Rectal smooth muscle tissue (tissue), 1 donor: ENCODE measurements around the gene HYCC2.
"Not testable (repeated sequence)": the region's sequence is repeated elsewhere in the genome, so short reads cannot be mapped to it uniquely, and the experiment has no call there.

Experiments used
- H3K27ac ChIP-seq: one replicate; pipeline ENCODE4 v1.7.0; 2013; ENCODE audit warnings: low read depth, low read length, inconsistent platforms
- H3K27me3 ChIP-seq: one replicate; pipeline ENCODE4 v1.7.0; 2013; ENCODE audit warnings: low read length; ENCODE audit not compliant: control insufficient read depth, insufficient read depth
- H3K36me3 ChIP-seq: one replicate; pipeline ENCODE4 v1.7.0; 2013; ENCODE audit warnings: low read length; ENCODE audit not compliant: control insufficient read depth, insufficient read depth
- H3K4me1 ChIP-seq: one replicate; pipeline ENCODE4 v1.7.0; 2013; ENCODE audit warnings: low read length; ENCODE audit not compliant: control insufficient read depth, insufficient read depth
- H3K4me3 ChIP-seq: one replicate; pipeline ENCODE4 v1.7.0; 2013; ENCODE audit warnings: low read length
- H3K9ac ChIP-seq: one replicate; pipeline ENCODE4 v1.7.0; 2013; ENCODE audit warnings: low read length

Gene HYCC2

GRCh38 chr2:201059961-201060755 lies 11.3 kb downstream of the HYCC2 start:
- no peaks in the 10 kb centered on the region for H3K36me3 ChIP-seq
- H3K27ac ChIP-seq = no peak overlapping the region
- no peak overlapping the region for H3K4me3 ChIP-seq
- H3K9ac ChIP-seq = no peak overlapping the region
- H3K27me3 ChIP-seq = no peaks in the 10 kb centered on the region
- no peaks in the 10 kb centered on the region for H3K4me1 ChIP-seq

DNA sequence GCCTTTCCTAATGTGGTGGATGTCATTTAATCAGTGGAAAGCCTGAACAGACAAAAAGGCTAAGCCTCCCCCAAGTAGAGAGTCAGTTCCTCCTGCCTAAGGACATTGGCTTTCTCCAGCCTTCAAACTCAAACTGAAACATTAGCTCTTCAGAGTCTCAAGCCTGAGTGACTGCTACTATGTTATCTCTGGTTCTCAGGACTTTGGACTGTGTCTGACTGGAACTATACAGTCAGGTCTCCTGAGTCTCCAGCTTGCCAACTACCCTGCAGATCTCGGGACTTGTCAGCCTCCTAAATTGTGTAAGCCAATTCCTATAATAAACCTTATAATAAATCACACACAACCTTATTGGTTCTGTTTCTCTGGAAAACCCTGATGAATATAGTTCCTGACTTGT lies 12.6 kb downstream of the HYCC2 start:
- Histone ChIP-seq H3K9ac (no peak overlapping the region), H3K36me3 (no peaks in the 10 kb centered on the region), H3K27me3 (no peaks in the 10 kb centered on the region), H3K27ac (no peak overlapping the region), H3K4me3 (no peak overlapping the region), H3K4me1 (no peaks in the 10 kb centered on the region)

- Histone ChIP-seq H3K27ac (no peak overlapping the region), H3K36me3 (no peaks in the 10 kb centered on the region), H3K27me3 (no peaks in the 10 kb centered on the region), H3K9ac (no peak overlapping the region), H3K4me1 (no peaks in the 10 kb centered on the region), H3K4me3 (no peak overlapping the region)
Observed at GRCh38 chr2:201057715-201058248, 13.7 kb downstream of the HYCC2 start.

DNA sequence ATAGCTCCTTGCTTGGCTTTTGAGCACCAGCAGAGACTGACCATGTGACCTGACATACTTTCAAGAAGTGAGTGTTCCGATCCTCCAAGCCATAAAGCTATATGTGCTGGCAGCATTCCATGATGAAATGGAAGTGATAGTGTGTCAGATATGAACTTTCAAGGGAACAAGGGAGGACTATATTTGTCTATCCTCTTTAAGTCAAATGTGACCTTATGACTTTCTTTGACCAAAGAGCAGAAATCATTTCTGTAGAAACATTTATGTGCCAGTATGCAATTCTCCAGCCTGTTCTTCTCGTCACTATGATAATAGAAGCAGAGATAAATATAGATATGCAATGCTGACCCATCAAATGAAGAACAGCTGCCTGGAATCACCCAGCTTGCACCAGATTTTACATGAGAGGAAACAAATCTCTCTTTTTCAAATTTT lies 14.4 kb downstream of the HYCC2 start:
- Histone ChIP-seq H3K27me3 (no peaks in the 10 kb centered on the region), H3K27ac (no peak overlapping the region), H3K36me3 (no peaks in the 10 kb centered on the region), H3K4me1 (no peaks in the 10 kb centered on the region), H3K4me3 (no peak overlapping the region), H3K9ac (no peak overlapping the region)

GRCh38 chr2:201049455-201049854 lies 22.0 kb downstream of the HYCC2 start:
- Histone ChIP-seq H3K4me3 (no peak overlapping the region), H3K4me1 (no peaks in the 10 kb centered on the region), H3K27ac (no peak overlapping the region), H3K27me3 (no peaks in the 10 kb centered on the region), H3K9ac (no peak overlapping the region), H3K36me3 (no peaks in the 10 kb centered on the region)

- Histone ChIP-seq H3K9ac (no peak overlapping the region), H3K27ac (no peak overlapping the region), H3K4me1 (no peaks in the 10 kb centered on the region), H3K27me3 (no peaks in the 10 kb centered on the region), H3K4me3 (no peak overlapping the region), H3K36me3 (no peaks in the 10 kb centered on the region)
Observed at GRCh38 chr2:201046881-201047280, 24.6 kb downstream of the HYCC2 start.

DNA sequence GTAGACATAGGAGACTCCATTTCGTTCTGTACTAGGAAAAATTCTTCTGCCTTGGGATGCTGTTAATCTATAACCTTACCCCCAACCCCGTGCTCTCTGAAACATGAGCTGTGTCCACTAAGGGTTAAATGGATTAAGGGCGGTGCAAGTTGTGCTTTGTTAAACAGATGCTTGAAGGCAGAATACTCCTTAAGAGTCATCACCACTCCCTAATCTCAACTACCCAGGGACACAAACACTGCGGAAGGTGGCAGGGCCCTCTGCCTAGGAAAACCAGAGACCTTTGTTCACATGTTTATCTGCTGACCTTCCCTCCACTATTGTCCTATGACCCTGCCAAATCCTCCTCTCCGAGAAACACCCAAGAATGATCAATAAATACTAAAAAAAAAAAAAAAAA lies 28.4 kb downstream of the HYCC2 start:
- H3K4me1 ChIP-seq, H3K36me3 ChIP-seq, H3K27me3 ChIP-seq, H3K4me3 ChIP-seq, H3K9ac ChIP-seq, H3K27ac ChIP-seq: not testable (repeated sequence)

- H3K4me3 ChIP-seq, H3K36me3 ChIP-seq, H3K27ac ChIP-seq, H3K4me1 ChIP-seq, H3K27me3 ChIP-seq, H3K9ac ChIP-seq: not testable (repeated sequence)
Observed at GRCh38 chr2:201042451-201042850, 29.0 kb downstream of the HYCC2 start.

GRCh38 chr2:201040867-201041628 lies 30.4 kb downstream of the HYCC2 start:
- H3K9ac ChIP-seq = no peak overlapping the region

DNA sequence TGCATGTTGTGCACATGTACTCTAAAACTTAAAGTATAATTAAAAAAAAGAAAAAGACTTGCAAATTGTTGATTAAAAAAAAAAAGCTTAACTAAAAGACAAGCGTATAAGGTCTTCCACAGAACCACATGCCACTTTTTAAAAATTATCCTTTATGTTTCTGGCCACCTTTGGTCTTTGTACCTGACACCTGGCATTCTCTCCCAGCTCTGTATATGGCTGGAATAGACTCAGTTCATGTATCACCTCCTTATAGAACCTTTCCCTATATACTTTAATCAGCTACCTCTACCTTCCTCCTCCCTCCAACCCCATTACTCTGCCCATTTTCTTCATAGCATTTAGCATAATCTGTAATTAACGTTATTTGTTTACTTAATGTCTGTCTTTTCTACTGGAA lies 32.6 kb downstream of the HYCC2 start:
- H3K4me1 ChIP-seq = no peaks in the 10 kb centered on the region
- H3K9ac ChIP-seq = no peak overlapping the region
- peaks cover 3% of the 10 kb centered on the region for H3K36me3 ChIP-seq
- H3K4me3 ChIP-seq = no peak overlapping the region
- H3K27me3 ChIP-seq = no peaks in the 10 kb centered on the region
- no peak overlapping the region for H3K27ac ChIP-seq

More at GRCh38 chr2:201040867-201041628, 30.4 kb downstream of the HYCC2 start:
- Histone ChIP-seq H3K4me3 (no peak overlapping the region), H3K36me3 (peaks cover 3% of the 10 kb centered on the region), H3K4me1 (no peaks in the 10 kb centered on the region), H3K27ac (no peak overlapping the region), H3K27me3 (no peaks in the 10 kb centered on the region)

GRCh38 chr2:201038361-201038760 lies 33.1 kb downstream of the HYCC2 start:
- H3K27me3 ChIP-seq, H3K36me3 ChIP-seq, H3K4me1 ChIP-seq: not testable (repeated sequence)

GRCh38 chr2:201034355-201034754 lies 37.1 kb downstream of the HYCC2 start:
- H3K36me3 ChIP-seq, H3K27me3 ChIP-seq, H3K4me3 ChIP-seq, H3K4me1 ChIP-seq, H3K9ac ChIP-seq, H3K27ac ChIP-seq: not testable (repeated sequence)

More at GRCh38 chr2:201038361-201038760, 33.1 kb downstream of the HYCC2 start:
- not testable (repeated sequence) for H3K9ac ChIP-seq, H3K4me3 ChIP-seq, H3K27ac ChIP-seq
